ENCODE measurements around the gene FAM168A.

DNA sequence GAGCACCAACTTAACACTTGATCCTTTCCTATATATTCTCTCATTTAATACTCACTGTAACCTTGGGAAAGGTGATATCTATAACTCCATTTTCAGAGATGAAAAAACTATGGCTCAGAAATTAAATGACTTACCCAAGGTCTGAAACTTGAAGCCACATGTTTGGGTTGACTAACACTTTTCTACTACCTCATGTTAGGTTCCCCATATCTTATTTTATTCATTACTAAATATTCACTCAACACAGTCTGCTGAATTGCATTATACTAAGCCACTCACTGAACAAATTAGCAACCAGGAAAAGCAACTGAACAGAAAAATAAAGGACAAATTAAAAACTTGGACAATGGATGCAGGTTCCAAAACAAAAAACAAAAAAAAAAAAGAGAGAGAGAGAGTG, 59.9 kb downstream of the FAM168A start:
- TF ChIP-seq, protein P1, sequence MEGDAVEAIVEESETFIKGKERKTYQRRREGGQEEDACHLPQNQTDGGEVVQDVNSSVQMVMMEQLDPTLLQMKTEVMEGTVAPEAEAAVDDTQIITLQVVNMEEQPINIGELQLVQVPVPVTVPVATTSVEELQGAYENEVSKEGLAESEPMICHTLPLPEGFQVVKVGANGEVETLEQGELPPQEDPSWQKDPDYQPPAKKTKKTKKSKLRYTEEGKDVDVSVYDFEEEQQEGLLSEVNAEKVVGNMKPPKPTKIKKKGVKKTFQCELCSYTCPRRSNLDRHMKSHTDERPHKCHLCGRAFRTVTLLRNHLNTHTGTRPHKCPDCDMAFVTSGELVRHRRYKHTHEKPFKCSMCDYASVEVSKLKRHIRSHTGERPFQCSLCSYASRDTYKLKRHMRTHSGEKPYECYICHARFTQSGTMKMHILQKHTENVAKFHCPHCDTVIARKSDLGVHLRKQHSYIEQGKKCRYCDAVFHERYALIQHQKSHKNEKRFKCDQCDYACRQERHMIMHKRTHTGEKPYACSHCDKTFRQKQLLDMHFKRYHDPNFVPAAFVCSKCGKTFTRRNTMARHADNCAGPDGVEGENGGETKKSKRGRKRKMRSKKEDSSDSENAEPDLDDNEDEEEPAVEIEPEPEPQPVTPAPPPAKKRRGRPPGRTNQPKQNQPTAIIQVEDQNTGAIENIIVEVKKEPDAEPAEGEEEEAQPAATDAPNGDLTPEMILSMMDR (IDR thresholded peaks at IDR 0.05 in 2 of 3, conservative IDR thresholded peaks at IDR 0.05 in 1 of 3; ENCODE audit: control insufficient read depth in 2 of 3, extremely low read depth in 1 of 3, insufficient read depth in 1 of 3, low read depth in 3 of 3, low read length in 3 of 3), result no peak
- no peak for TF ChIP-seq SMAD1 (IDR thresholded peaks at IDR 0.05; ENCODE audit: low read depth, partially characterized antibody)
- TF ChIP-seq KDM1A (IDR thresholded peaks at IDR 0.05; ENCODE audit: borderline replicate concordance), result no peak
- no peak for TF ChIP-seq FOXK2 (IDR thresholded peaks at IDR 0.05)
- TF ChIP-seq, protein P2, sequence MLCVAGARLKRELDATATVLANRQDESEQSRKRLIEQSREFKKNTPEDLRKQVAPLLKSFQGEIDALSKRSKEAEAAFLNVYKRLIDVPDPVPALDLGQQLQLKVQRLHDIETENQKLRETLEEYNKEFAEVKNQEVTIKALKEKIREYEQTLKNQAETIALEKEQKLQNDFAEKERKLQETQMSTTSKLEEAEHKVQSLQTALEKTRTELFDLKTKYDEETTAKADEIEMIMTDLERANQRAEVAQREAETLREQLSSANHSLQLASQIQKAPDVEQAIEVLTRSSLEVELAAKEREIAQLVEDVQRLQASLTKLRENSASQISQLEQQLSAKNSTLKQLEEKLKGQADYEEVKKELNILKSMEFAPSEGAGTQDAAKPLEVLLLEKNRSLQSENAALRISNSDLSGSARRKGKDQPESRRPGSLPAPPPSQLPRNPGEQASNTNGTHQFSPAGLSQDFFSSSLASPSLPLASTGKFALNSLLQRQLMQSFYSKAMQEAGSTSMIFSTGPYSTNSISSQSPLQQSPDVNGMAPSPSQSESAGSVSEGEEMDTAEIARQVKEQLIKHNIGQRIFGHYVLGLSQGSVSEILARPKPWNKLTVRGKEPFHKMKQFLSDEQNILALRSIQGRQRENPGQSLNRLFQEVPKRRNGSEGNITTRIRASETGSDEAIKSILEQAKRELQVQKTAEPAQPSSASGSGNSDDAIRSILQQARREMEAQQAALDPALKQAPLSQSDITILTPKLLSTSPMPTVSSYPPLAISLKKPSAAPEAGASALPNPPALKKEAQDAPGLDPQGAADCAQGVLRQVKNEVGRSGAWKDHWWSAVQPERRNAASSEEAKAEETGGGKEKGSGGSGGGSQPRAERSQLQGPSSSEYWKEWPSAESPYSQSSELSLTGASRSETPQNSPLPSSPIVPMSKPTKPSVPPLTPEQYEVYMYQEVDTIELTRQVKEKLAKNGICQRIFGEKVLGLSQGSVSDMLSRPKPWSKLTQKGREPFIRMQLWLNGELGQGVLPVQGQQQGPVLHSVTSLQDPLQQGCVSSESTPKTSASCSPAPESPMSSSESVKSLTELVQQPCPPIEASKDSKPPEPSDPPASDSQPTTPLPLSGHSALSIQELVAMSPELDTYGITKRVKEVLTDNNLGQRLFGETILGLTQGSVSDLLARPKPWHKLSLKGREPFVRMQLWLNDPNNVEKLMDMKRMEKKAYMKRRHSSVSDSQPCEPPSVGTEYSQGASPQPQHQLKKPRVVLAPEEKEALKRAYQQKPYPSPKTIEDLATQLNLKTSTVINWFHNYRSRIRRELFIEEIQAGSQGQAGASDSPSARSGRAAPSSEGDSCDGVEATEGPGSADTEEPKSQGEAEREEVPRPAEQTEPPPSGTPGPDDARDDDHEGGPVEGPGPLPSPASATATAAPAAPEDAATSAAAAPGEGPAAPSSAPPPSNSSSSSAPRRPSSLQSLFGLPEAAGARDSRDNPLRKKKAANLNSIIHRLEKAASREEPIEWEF (IDR thresholded peaks at IDR 0.05; ENCODE audit: insufficient replicate concordance, low read depth, low read length), result no peak
